HAP-1 (cell line): Measurements from ENCODE around the gene SEMA3E.
A peak's percentile ranks its signal among the peaks of the same experiment; 100 is the strongest.

ENCODE experiments used
- DNase-seq, 2 experiments: peaks; one replicate each; pipeline ENCODE4 v3.0.0-alpha.2; 2016 to 2020; ENCODE audit warnings: low spot score in 2 of 2
- H3K27me3 ChIP-seq: fragments of 250-450 bp; sonication (Bioruptor Pico); 2 replicates; pipeline ENCODE4 v1.5.1; 2020; ENCODE audit warnings: low read depth, mild to moderate bottlenecking, moderate library complexity
- H3K36me3 ChIP-seq: fragments of 250-450 bp; sonication (Bioruptor Pico); replicated peaks from 2 replicates; pipeline ENCODE4 v1.5.1; 2020; ENCODE audit warnings: mild to moderate bottlenecking
- H3K4me1 ChIP-seq: fragments of 250-450 bp; sonication (Bioruptor Pico); 2 replicates; pipeline ENCODE4 v1.5.1; 2020; ENCODE audit warnings: mild to moderate bottlenecking
- H3K4me3 ChIP-seq: fragments of 250-450 bp; sonication (Bioruptor Pico); 2 replicates; pipeline ENCODE4 v1.5.1; 2020; ENCODE audit warnings: mild to moderate bottlenecking, moderate library complexity
- H3K9me3 ChIP-seq: fragments of 250-450 bp; sonication (Bioruptor Pico); 2 replicates; pipeline ENCODE4 v1.5.1; 2020; ENCODE audit warnings: mild to moderate bottlenecking, moderate library complexity
- in situ Hi-C: fragments of 300-500 bp; cut with MboI; formaldehyde crosslinking; loops from 3 replicates; pipeline ENCODE4 v1.14.3; 2020; ENCODE audit warnings: low sequenced_read_pairs, inconsistent platforms, mixed read lengths

Gene SEMA3E

DNA sequence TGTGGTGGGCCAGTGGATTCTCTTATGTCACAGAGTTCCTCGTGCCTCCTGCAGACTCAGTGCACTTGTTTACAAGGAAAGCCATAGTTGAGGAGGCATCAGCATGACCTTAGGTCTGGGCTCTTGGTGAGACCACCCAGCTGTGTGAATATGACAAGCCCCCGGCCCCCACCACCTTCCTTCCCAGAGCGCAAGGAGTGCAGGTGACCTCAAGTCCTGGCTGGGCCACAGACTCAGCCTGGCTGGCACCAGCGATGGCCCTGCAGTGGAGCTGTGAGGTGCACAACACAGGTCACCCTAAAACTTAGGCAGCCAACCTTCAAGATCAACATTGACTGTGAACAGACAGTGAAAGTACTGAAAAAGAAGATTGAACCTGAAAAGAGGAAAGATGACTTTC is 14.2 kb upstream of the SEMA3E start:
- in situ Hi-C loops = loop anchor here (25.0 kb wide), 1 partner anchor 251 kb away; no protein-coding TSS in a partner anchor
- H3K4me3 ChIP-seq = no peak overlapping the region
- H3K9me3 ChIP-seq = no peaks in the 10 kb centered on the region
- no peaks in the 10 kb centered on the region for H3K36me3 ChIP-seq
- H3K27me3 ChIP-seq = no peaks in the 10 kb centered on the region
- peaks cover 7% of the 10 kb centered on the region for H3K4me1 ChIP-seq
- DNase-seq = no peak

DNA sequence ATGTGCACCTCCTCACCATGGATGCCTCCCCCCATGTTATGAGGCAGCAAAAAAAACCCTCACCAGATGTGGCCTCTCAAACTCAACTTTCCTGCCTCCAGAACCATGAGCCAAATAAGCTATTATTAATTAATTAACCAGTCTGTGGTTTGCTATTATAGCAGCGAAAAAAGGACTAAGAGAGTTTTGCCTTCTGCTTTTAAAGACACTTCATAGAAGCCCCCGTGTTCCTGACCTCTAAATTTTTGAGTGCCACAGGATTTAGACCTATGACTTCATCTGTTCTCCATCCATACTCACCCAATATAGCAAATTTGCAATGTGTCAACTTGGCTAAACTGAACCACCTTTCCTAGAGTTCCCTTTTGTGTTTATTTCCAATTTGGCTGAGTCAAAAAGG is 9.2 kb upstream of the SEMA3E start:
- in situ Hi-C loops = loop anchor here (25.0 kb wide), 1 partner anchor 246 kb away; no protein-coding TSS in a partner anchor
- no peaks in the 10 kb centered on the region for H3K36me3 ChIP-seq
- H3K4me3 ChIP-seq = no peak overlapping the region
- 0 out of 2 replicates have a peak, but pooled peaks cover 2% of the 10 kb centered on the region for H3K4me1 ChIP-seq
- DNase-seq = no peak
- H3K27me3 ChIP-seq = no peaks in the 10 kb centered on the region
- no peaks in the 10 kb centered on the region for H3K9me3 ChIP-seq

DNA sequence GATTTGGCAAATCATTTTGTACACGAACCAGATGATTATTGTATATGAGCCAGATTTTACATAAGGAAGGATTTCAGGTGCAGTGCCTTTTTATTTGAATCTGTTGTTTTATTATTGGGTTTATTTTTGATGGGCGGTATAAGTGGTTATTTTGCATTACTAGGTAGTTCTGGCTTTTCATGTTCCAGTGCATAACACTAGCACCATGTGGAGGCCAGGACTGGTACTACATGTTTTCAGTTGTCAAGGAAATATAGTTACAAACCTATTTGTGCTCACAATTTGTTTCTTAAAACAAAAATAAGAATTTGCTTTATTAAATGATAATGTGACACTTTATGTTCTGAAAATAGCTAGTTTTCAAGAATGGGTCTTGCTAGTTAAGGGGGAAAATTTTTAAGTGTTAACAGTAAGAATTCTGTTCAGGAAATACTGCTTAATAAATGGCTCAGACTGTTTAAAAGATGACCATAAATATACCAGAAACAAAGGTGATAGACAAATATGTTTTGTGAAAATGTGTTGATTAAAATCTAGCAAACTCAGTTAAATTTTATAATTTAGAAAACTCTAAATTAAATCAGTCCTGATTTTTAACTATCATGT is 7.1 kb upstream of the SEMA3E start:
- DNase-seq = peak; percentile 60 to 67
- no peaks in the 10 kb centered on the region for H3K36me3 ChIP-seq
- H3K4me3 ChIP-seq = no peak overlapping the region
- H3K9me3 ChIP-seq = no peaks in the 10 kb centered on the region
- no peaks in the 10 kb centered on the region for H3K27me3 ChIP-seq
- 0 out of 2 replicates have a peak, but pooled peaks cover 2% of the 10 kb centered on the region for H3K4me1 ChIP-seq
- in situ Hi-C loops = loop anchor here (25.0 kb wide), 1 partner anchor 244 kb away; no protein-coding TSS in a partner anchor

DNA sequence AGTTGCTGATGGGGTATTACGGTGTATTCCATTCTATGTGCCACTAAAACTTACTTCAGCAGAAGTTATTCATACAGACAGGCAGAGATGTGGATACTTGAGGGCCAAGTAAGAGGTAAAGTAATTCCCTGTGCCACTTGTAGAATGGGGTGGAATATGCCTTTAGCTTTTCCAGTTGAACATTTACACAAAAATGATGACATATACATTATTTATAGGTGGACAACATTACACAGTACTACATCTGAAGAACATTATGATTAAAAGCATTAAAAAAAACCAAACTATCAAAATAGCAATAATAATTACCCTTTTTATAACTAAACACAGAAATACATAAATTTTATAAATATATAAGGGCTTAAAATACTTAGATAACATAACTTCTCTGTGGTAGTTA is 3.5 kb upstream of the SEMA3E start:
- H3K36me3 ChIP-seq = no peaks in the 10 kb centered on the region
- H3K4me3 ChIP-seq = no peak overlapping the region
- no peak for DNase-seq
- in situ Hi-C loops = loop anchor here (25.0 kb wide), 1 partner anchor 240 kb away; no protein-coding TSS in a partner anchor
- no peaks in the 10 kb centered on the region for H3K9me3 ChIP-seq
- no peaks in the 10 kb centered on the region for H3K27me3 ChIP-seq
- H3K4me1 ChIP-seq = peaks cover 20% of the 10 kb centered on the region

DNA sequence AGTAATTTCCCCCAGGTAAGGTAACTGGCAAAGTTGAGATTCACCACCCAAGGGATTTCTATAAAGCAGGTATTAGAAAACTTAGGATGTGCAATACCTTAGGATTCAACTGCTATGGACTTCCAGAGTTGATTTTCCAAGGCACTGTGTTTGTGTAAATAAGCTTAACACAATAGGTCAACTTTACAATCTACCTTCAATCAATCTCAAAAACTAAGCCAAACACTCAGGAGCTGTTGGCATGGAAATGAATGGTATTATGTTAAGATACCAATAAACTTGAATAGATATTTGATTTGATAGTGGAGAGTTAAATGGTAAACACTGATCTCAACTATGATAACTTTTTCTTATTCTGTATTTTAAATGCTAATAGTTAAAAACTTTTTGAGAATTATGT is 762 bp upstream of the SEMA3E start:
- H3K4me3 ChIP-seq = no peak overlapping the region
- DNase-seq = peak in 1 of 2 experiments; percentile 55
- in situ Hi-C loops = loop anchor here (25.0 kb wide), 1 partner anchor 237 kb away; no protein-coding TSS in a partner anchor
- peaks cover 21% of the 10 kb centered on the region for H3K4me1 ChIP-seq
- no peaks in the 10 kb centered on the region for H3K36me3 ChIP-seq
- no peaks in the 10 kb centered on the region for H3K27me3 ChIP-seq
- no peaks in the 10 kb centered on the region for H3K9me3 ChIP-seq

DNA sequence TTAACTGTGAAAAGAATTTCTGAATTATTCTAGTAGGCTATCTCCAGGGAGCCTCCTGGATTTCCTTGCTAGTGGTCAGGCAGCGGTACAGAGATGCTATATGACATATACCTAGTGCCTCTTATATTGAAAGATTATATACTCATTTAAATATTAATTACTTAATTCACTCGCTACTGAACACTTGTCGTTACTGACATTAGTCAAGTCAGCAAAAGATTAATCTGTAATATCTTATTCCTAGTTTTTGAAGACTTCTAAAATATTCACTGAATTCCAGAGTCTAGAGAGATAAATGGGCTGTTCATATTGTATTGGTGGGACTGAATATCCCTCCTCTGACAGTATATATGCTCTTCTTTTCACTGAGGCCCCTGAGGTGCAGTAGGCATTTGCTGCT is 2.9 kb downstream of the SEMA3E start:
- DNase-seq = no peak
- in situ Hi-C loops = no loop called here

DNA sequence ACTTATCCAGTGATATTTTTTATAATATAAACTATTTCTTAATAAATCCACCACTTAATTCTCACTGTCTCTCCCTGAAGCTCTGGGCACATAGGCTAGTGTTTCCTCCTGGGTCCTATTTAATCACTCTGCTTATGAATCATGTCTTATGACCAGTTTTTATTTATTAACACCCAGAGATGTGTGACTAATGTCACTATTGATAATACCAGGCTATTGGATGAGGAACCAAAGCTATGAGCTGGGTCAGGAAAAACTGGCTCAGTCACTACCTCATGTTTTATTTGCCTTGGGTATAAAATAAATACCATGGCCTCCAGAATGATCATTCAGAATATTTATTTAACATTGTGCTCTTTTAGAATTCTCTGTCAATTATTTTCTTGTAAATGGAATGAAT is 5.2 kb downstream of the SEMA3E start:
- H3K36me3 ChIP-seq = no peaks in the 10 kb centered on the region
- H3K27me3 ChIP-seq = no peaks in the 10 kb centered on the region
- H3K4me3 ChIP-seq = no peak overlapping the region
- in situ Hi-C loops = no loop called here
- no peak for DNase-seq
- H3K4me1 ChIP-seq = peaks cover 29% of the 10 kb centered on the region
- no peaks in the 10 kb centered on the region for H3K9me3 ChIP-seq

More for the DNA sequence above, 2.9 kb downstream of the SEMA3E start:
- H3K9me3 ChIP-seq = no peaks in the 10 kb centered on the region
- H3K27me3 ChIP-seq = no peaks in the 10 kb centered on the region
- H3K4me3 ChIP-seq = no peak overlapping the region
- H3K36me3 ChIP-seq = no peaks in the 10 kb centered on the region
- H3K4me1 ChIP-seq = peaks cover 32% of the 10 kb centered on the region

DNA sequence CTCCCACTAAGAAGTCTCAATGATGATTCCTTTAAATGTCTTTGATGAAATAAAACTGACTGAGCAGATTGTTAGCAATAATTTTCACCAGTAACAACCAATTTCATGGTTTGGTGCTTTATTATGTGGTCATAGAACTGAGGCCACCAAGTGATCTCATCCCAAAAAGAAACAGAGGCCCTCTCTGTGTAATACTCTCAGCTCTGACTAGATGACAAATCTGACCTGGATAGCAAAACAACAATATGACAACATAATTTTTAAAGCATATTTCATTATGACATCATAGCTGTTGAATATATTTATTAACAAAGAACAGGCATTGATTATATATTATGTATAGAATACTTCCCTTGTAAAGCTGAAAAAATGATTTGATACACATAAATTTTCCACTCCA is 5.9 kb downstream of the SEMA3E start:
- in situ Hi-C loops = no loop called here
- no peak for DNase-seq

DNA sequence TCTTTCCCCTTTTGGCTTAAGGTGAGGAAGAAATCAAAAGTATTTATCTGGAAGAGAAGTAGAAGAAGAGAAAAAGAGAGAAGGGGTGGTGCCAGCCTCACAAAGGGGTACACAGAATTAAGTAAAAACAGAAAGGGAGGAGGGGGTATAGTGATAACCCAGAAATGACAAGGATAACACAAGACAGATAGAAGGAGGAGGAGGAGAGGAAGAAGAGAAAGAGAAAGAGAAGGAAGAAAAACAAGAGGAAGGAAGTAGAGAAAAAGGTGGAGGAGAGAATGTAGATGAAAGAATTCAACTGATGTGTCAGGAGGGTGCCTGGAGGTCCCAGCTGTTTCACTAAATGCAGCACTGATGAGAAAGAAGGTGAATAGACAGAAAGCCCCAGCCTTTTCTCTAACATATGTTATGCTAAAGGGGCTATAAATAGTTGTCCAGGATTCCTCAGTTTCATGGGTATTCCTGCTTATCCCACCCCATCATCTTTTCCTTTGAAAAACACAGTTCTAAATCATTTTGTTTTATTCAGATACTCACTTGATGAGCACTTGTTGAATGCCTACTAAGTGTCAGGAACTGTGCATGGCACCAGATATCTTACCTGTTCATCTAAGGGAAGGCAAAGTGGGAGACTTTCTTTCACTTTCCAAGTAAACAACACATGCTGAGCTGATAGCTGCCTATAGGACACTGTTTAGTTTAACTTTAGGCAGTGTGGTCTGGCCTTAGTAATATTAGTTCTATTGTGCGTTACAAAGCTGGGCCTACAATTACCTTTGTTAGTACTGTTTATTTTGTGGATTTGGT is 8.0 kb downstream of the SEMA3E start:
- Histone ChIP-seq H3K36me3 (no peaks in the 10 kb centered on the region), H3K4me3 (no peak overlapping the region), H3K27me3 (no peaks in the 10 kb centered on the region), H3K4me1 (peaks cover 19% of the 10 kb centered on the region), H3K9me3 (no peaks in the 10 kb centered on the region)
- no peak for DNase-seq
- in situ Hi-C loops = no loop called here

More for the DNA sequence above, 5.9 kb downstream of the SEMA3E start:
- H3K9me3 ChIP-seq = no peaks in the 10 kb centered on the region
- H3K4me3 ChIP-seq = no peak overlapping the region
- no peaks in the 10 kb centered on the region for H3K36me3 ChIP-seq
- peaks cover 28% of the 10 kb centered on the region for H3K4me1 ChIP-seq
- no peaks in the 10 kb centered on the region for H3K27me3 ChIP-seq

DNA sequence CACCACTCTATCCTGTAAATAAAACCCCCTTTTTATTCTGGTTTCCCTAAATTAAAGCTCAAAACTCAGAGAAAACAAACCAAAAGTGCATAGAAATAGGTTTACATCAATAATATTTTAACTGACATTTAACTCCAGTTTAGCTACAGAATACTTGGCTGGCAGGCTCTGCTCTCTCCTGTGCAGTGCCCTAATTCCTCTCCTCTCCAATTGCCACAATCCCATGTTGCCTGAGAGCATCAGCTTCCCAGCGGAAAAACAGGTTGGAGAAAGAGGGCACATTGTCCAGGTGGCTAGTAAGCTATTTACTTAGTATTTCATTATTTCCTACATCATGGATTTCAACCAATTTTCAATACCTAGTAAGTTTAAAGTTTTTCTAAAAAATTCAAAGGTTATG is 8.7 kb downstream of the SEMA3E start:
- peaks cover 19% of the 10 kb centered on the region for H3K4me1 ChIP-seq
- no peaks in the 10 kb centered on the region for H3K36me3 ChIP-seq
- no peaks in the 10 kb centered on the region for H3K9me3 ChIP-seq
- in situ Hi-C loops = no loop called here
- no peak overlapping the region for H3K4me3 ChIP-seq
- no peaks in the 10 kb centered on the region for H3K27me3 ChIP-seq
- no peak for DNase-seq

DNA sequence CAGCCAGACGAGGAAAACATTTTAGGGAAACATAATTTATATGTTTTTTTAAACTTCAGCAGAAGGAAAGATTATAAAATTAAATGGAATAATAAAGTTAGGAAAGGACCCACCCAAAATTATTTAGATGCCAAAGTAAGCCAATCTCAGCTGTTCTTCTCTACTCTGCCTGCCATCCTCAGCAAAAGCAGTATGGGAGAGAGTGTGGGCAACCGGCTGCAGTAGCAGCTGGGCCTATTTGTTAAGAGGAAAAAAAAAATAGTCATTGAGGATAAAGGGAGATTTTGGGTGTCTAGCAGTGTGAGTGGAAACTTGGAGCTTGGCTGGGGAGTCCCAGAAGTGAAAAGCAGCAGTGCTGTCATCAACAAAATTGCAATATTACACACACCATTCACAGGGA is 15.4 kb downstream of the SEMA3E start:
- no peak for DNase-seq
- H3K4me3 ChIP-seq = no peak overlapping the region
- H3K9me3 ChIP-seq = no peaks in the 10 kb centered on the region
- no peaks in the 10 kb centered on the region for H3K4me1 ChIP-seq
- no peaks in the 10 kb centered on the region for H3K27me3 ChIP-seq
- in situ Hi-C loops = no loop called here
- H3K36me3 ChIP-seq = no peaks in the 10 kb centered on the region

DNA sequence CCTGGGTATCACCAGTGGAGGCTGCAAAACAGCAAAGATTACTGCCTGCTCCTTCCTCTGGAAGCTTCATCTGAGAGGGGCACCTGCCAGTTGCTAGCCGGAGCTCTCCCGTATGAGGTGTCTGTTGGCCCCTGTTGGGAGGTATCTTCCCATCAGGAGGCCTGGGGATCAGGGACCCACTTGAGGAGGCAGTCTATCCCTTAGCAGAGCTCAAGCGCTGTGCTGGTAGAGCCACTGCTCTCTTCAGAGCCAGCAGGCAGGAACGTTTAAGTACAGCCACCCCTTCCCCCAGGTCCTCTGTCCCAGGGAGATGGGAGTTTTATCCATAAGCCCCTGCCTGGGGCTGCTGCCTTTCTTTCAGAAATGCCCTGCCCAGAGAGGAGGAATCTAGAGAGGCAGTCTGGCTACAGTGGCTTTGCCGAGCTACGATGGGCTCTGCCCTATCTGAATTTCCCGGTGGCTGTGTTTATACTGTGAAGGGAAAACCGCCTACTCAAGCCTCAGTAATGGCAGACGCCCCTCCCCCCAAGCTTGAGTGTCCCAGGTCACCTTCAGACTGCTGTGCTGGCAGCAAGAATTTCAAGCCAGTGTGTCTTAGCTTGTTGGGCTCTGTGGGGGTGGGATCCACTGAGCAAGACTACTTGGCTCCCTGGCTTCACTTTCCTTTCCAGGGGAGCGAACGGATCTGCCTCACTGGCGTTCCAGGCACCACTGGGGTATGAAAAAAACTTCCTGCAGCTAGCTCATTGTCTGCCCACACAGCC is 19.6 kb downstream of the SEMA3E start:
- Histone ChIP-seq H3K36me3 (no peaks in the 10 kb centered on the region), H3K27me3 (no peaks in the 10 kb centered on the region), H3K4me1 (no peaks in the 10 kb centered on the region), H3K4me3 (no peak overlapping the region), H3K9me3 (no peaks in the 10 kb centered on the region)
- in situ Hi-C loops = no loop called here
- no peak for DNase-seq

DNA sequence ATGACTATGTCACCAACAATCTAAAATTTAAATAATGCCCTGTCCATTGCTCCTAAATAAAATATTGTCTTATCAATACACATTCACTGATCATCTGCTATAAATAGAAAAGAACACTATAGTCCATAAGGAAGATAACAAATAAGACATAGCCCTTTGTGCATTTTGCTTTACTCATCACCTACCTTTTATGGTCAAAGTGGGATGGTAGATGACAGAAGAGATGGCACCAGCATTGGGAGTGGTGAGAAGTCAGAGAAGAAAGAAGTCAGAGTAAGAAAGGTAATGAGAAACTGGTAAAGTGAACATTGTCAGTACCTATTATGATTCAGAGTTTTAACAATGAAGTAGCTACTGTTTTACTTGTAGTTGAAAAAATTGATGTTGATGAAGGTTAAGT is 31.1 kb downstream of the SEMA3E start:
- Histone ChIP-seq H3K4me3 (no peak overlapping the region), H3K9me3 (no peaks in the 10 kb centered on the region), H3K27me3 (no peaks in the 10 kb centered on the region), H3K36me3 (no peaks in the 10 kb centered on the region), H3K4me1 (peaks cover 7% of the 10 kb centered on the region)
- in situ Hi-C loops = no loop called here
- DNase-seq = no peak

DNA sequence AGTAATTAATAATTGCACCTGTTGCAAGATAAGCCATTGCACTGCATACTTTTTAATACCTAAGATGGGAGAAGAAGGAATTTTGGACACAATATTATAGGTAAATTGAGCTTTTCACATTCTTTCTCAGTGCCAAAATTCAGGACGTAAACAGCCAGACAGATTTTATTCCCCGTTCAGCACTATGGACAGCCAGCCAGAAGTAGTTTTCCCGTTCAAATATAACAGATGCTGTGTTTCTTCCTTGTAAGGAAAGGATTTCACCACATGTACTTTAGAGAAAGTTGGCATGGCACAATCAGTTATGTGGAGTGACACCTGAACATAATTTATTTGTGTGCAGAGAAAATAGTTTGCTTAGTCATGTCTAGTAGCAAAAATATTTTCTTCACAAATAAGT is 34.8 kb downstream of the SEMA3E start:
- no peak for DNase-seq
- Histone ChIP-seq H3K27me3 (no peaks in the 10 kb centered on the region), H3K9me3 (no peaks in the 10 kb centered on the region), H3K36me3 (no peaks in the 10 kb centered on the region), H3K4me3 (no peak overlapping the region), H3K4me1 (peaks cover 11% of the 10 kb centered on the region)
- in situ Hi-C loops = no loop called here
